Liver (tissue), 9 donors: ENCODE measurements around the gene UNC45B. TPM values are rescaled to one million over a fixed set of nuclear protein-coding genes. Genes with fewer than 3 reads are reported as not detected.
"Not testable (repeated sequence)": the region's sequence is repeated elsewhere in the genome, so short reads cannot be mapped to it uniquely, and the experiment has no call there.

Source experiments
- DNase-seq: peaks from one replicate; pipeline ENCODE4 v3.0.0-alpha.2; 2017; ENCODE audit warnings: low spot score
- H3K27ac ChIP-seq, 2 donors: one replicate each; pipeline ENCODE4 v1.7.0; 2013; ENCODE audit warnings: inconsistent platforms in 2 of 2, low read length in 2 of 2, control low read depth in 1 of 2, low read depth in 1 of 2, mild to moderate bottlenecking in 1 of 2
- H3K27me3 ChIP-seq, 4 donors: one replicate each; pipeline versions ENCODE4 v1.6.1 to v1.7.0; 2013; ENCODE audit warnings: low read length in 3 of 4, inconsistent platforms in 1 of 4, mild to moderate bottlenecking in 1 of 4, moderate library complexity in 1 of 4; ENCODE audit not compliant: control insufficient read depth in 4 of 4, insufficient read depth in 4 of 4
- H3K36me3 ChIP-seq, 4 donors: one replicate each; pipeline versions ENCODE4 v1.6.1 to v1.7.0; 2013; ENCODE audit warnings: low read length in 3 of 4, mild to moderate bottlenecking in 3 of 4, low read depth in 1 of 4, moderate library complexity in 1 of 4; ENCODE audit not compliant: control insufficient read depth in 4 of 4, insufficient read depth in 3 of 4
- H3K4me1 ChIP-seq, 4 donors: one replicate each; pipeline versions ENCODE4 v1.6.1 to v1.7.0; 2013; ENCODE audit warnings: low read length in 3 of 4, mild to moderate bottlenecking in 3 of 4, moderate library complexity in 1 of 4; ENCODE audit not compliant: control insufficient read depth in 4 of 4, insufficient read depth in 4 of 4
- H3K4me3 ChIP-seq, 3 donors: one replicate each; pipeline versions ENCODE4 v1.6.1 to v1.7.0; 2013; ENCODE audit warnings: low read length in 3 of 3, control low read depth in 1 of 3, low read depth in 1 of 3, mild to moderate bottlenecking in 1 of 3
- H3K9ac ChIP-seq, 2 donors: one replicate each; pipeline ENCODE4 v1.7.0; 2013; ENCODE audit warnings: low read length in 2 of 2, mild to moderate bottlenecking in 2 of 2, moderate library complexity in 2 of 2, control low read depth in 1 of 2, low read depth in 1 of 2
- H3K9me3 ChIP-seq, 4 donors: one replicate each; pipeline versions ENCODE4 v1.6.1 to v1.7.0; 2013; ENCODE audit warnings: low read length in 3 of 4; ENCODE audit not compliant: control insufficient read depth in 4 of 4
- CTCF ChIP-seq: fragments of 150-350 bp; IDR thresholded peaks from 2 replicates; pipeline ENCODE4 v1.5.1; 2017; ENCODE audit warnings: improper control_type of control experiment, low read depth, low read length; ENCODE audit not compliant: missing input control
- EGR1 ChIP-seq, 2 donors: IDR thresholded peaks; 2 replicates each; pipeline ENCODE4 v1.6.1; 2016 to 2018; ENCODE audit warnings: antibody characterized with exemption in 2 of 2, low read depth in 2 of 2
- FOXA1 ChIP-seq: IDR thresholded peaks from 2 replicates; pipeline ENCODE4 v1.6.1; 2016; ENCODE audit warnings: antibody characterized with exemption
- HNF4G ChIP-seq: IDR thresholded peaks from 2 replicates; pipeline ENCODE4 v1.6.1; 2016; ENCODE audit warnings: antibody characterized with exemption
- JUND ChIP-seq, 2 donors: IDR thresholded peaks; 2 replicates each; pipeline ENCODE4 v1.6.1; 2016; ENCODE audit warnings: antibody characterized with exemption in 2 of 2
- NR2F2 ChIP-seq: IDR thresholded peaks from 2 replicates; pipeline ENCODE4 v1.6.1; 2016; ENCODE audit warnings: antibody characterized with exemption
- RAD21 ChIP-seq, 2 donors: IDR thresholded peaks; 2 replicates each; pipeline ENCODE4 v1.6.1; 2016; ENCODE audit warnings: antibody characterized with exemption in 2 of 2, mild to moderate bottlenecking in 2 of 2
- REST ChIP-seq: IDR thresholded peaks from 2 replicates; pipeline ENCODE4 v1.6.1; 2016; ENCODE audit warnings: antibody characterized with exemption, mild to moderate bottlenecking
- RXRA ChIP-seq, 2 donors: IDR thresholded peaks; 2 replicates each; pipeline ENCODE4 v1.6.1; 2017 to 2018; ENCODE audit warnings: antibody characterized with exemption in 2 of 2, mild to moderate bottlenecking in 1 of 2
- TAF1 ChIP-seq: conservative IDR thresholded peaks from 2 replicates; pipeline ENCODE4 v1.6.1; 2016; ENCODE audit warnings: antibody characterized with exemption, mild to moderate bottlenecking
- YY1 ChIP-seq: IDR thresholded peaks from 2 replicates; pipeline ENCODE4 v1.6.1; 2016; ENCODE audit warnings: antibody characterized with exemption, mild to moderate bottlenecking
- WGBS: extraction: QIAGEN DNeasy Blood & Tissue Kit; methylation state at CpG from one replicate; pipeline ENCODE4 v1.1.7; 2013; 5-methylcytosine and 5-hydroxymethylcytosine counted together
- polyA plus RNA-seq, 2 donors: library from polyadenylated mRNA; stranded (reverse) in 1 of 2; unstranded in 1 of 2; fragments of 200-250 nt in 1 of 2; fragments of >200 nt in 1 of 2; fragmentation: Nextera tagmentation in 1 of 2; extraction: Ambion mirVana in 1 of 2; gene quantifications; one replicate each; pipeline versions ENCODE4 v1.2.1 to v1.2.3, GENCODE V29; 2013 to 2015
- total RNA-seq, 2 donors: library from RNA; depleted of rRNA; stranded (reverse); fragments of >200 nt; gene quantifications; one replicate each; pipeline ENCODE4 v1.2.3, GENCODE V29; 2014
- TF ChIP-seq, protein P1 (sequence below): IDR thresholded peaks from 2 replicates; pipeline ENCODE4 v1.6.1; 2016; ENCODE audit warnings: antibody characterized with exemption
- TF ChIP-seq, protein P2 (sequence below): IDR thresholded peaks from 2 replicates; pipeline ENCODE4 v1.6.1; 2016; ENCODE audit warnings: antibody characterized with exemption
- donor health status: healthy.
- donor health status: healthy.
- donor health status: healthy.
- donor health status: healthy.
- donor health status: healthy.

Gene UNC45B
- total and polyA plus RNA-seq, 4 donors, result 0.02 to 0.09 TPM; not detected in 2

DNA sequence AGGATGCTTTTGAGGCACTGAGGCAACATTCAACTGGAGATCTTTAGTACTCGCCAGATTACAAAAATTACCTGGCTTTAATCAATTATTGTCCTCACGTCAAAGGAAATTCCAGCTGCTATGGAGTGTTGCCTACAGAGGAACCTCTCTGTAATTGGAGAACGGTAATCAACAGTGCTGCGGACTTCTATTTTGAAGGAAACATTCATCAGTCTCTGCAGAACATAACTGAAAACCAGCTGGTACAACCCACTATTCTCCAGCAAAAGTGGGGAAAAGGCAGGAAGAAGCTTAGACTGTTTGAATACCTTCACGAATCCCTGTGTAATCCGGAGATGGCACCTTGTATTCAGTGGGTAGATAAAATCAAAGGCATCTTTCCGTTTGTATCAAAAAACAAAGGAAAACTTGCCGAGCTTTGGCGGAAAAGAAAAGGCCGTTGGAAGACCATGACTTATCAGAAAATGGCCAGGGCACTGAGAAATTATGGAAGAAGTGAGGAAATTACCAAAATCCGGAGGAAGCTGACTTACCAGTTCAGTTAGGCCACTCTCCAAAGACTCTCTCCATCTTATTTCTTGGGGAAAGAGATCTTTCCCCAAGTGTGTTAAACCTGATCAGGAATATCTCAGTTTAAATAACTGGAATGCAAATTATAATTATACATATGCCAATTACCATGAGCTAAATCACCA is 43.5 kb downstream of the UNC45B start:
- no peak for DNase-seq
- WGBS, result 76% methylated on average over 11 of the region's 11 CpGs
- H3K27ac ChIP-seq, result no peak overlapping the region

DNA sequence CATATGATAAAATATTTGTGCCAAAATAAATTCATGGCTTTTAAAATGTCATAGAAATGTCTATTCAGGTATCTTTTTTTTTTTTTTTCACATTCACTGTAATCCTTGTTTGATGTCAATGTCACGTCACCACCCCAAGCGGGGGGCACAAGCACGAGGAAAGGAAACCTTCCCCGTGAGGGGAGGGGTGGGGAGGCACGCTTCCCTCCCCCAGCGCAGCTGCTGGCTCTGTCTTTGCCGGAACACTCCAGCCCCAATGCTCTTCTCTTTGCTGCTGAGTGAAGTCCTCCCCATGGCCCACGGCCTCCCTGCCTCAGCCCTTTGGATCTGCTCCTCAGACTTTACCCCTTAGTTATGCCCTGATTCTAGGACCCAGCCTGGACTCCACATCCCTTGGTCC is 45.1 kb downstream of the UNC45B start:
- no peak for DNase-seq
- TF ChIP-seq, protein P1, sequence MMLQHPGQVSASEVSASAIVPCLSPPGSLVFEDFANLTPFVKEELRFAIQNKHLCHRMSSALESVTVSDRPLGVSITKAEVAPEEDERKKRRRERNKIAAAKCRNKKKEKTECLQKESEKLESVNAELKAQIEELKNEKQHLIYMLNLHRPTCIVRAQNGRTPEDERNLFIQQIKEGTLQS, result no peak
- no peak for TF ChIP-seq REST
- no peak for TF ChIP-seq NR2F2
- TF ChIP-seq, protein P2, sequence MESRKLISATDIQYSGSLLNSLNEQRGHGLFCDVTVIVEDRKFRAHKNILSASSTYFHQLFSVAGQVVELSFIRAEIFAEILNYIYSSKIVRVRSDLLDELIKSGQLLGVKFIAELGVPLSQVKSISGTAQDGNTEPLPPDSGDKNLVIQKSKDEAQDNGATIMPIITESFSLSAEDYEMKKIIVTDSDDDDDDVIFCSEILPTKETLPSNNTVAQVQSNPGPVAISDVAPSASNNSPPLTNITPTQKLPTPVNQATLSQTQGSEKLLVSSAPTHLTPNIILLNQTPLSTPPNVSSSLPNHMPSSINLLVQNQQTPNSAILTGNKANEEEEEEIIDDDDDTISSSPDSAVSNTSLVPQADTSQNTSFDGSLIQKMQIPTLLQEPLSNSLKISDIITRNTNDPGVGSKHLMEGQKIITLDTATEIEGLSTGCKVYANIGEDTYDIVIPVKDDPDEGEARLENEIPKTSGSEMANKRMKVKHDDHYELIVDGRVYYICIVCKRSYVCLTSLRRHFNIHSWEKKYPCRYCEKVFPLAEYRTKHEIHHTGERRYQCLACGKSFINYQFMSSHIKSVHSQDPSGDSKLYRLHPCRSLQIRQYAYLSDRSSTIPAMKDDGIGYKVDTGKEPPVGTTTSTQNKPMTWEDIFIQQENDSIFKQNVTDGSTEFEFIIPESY, result no peak
- peaks cover 0 to 3% (median 0%) of the 10 kb centered on the region in 4 donors for H3K9me3 ChIP-seq
- H3K9ac ChIP-seq, result no peak overlapping the region
- no peaks in the 10 kb centered on the region for H3K4me1 ChIP-seq
- peaks cover 0 to 3% (median 0%) of the 10 kb centered on the region in 4 donors for H3K27me3 ChIP-seq
- 86% methylated on average over 8 of the region's 8 CpGs for WGBS
- H3K4me3 ChIP-seq, result no peak overlapping the region
- H3K27ac ChIP-seq, result no peak overlapping the region
- H3K36me3 ChIP-seq, result no peaks in the 10 kb centered on the region

More for the DNA sequence above, 43.5 kb downstream of the UNC45B start:
- H3K27me3 ChIP-seq, result peaks cover 0 to 3% (median 0%) of the 10 kb centered on the region in 4 donors
- no peak for TF ChIP-seq FOXA1
- TF ChIP-seq HNF4G, result no peak
- no peak for TF ChIP-seq RAD21 (IDR thresholded peaks at IDR 0.05)
- no peak for TF ChIP-seq JUND (IDR thresholded peaks at IDR 0.05)
- TF ChIP-seq EGR1 (IDR thresholded peaks at IDR 0.05; ENCODE audit: low read depth in 2 of 2), result no peak
- TF ChIP-seq RXRA (IDR thresholded peaks at IDR 0.05), result no peak
- TF ChIP-seq NR2F2, result no peak
- no peak for TF ChIP-seq CTCF
- TF ChIP-seq TAF1, result no peak
- TF ChIP-seq YY1, result no peak
- no peaks in the 10 kb centered on the region for H3K9me3 ChIP-seq
- no peak overlapping the region for H3K9ac ChIP-seq
- H3K36me3 ChIP-seq, result no peaks in the 10 kb centered on the region
- no peak overlapping the region for H3K4me3 ChIP-seq
- H3K4me1 ChIP-seq, result no peaks in the 10 kb centered on the region

DNA sequence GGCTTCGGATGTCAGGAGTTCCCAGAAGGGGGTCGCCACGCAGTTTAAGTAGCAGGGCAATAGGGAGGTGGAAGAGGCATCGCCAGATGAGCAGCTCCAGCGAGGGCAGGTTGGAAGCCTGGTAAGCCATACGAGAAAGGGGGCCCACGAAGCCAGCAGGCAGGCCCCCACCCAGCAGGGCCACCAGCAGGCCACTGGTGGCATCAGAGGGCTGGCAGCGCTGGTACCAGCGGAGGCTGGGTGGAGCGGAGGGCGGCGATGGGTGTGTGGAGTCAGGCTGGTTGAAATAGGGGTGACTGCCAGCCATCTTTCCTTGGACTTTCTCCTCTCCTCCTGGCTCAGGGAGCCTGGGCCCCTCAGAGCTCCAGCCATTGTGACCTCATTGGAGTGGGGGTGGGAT is 46.4 kb downstream of the UNC45B start, which contains the start of gene SLC35G3:
TSS of gene SLC35G3 (minus strand) at position 393 of the 400 bp plus-strand sequence. CDS start at position 307, 86 bp downstream.
- not testable (repeated sequence) for H3K9me3 ChIP-seq, DNase-seq, H3K36me3 ChIP-seq, H3K27me3 ChIP-seq, H3K4me1 ChIP-seq, H3K4me3 ChIP-seq, H3K27ac ChIP-seq, H3K9ac ChIP-seq
- 92% methylated on average over 12 of the region's 12 CpGs for WGBS

DNA sequence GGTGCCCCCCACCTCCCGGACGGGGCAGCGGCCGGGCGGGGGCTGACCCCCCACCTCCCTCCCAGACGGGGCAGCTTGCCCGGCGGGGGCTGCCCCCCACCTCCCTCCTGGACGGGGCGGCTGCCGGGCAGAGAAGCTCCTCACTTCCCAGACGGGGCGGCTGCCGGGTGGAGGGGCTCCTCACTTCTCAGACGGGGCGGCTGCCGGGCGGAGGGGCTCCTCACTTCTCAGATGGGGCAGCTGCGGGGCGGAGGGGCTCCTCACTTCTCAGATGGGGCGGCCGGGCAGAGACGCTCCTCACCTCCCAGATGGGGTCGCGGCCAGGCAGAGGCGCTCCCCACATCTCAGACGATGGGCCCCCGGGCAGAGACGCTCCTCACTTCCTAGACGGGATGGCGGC is 47.4 kb downstream of the UNC45B start:
- H3K4me1 ChIP-seq, H3K27me3 ChIP-seq, H3K4me3 ChIP-seq, DNase-seq, H3K9ac ChIP-seq, H3K36me3 ChIP-seq, H3K9me3 ChIP-seq, H3K27ac ChIP-seq: not testable (repeated sequence)
- 94% methylated on average over 31 of the region's 31 CpGs for WGBS
